ENCODE measurements around the gene TMEM150C.

Gene TMEM150C

GRCh38 chr4:82577451-82577850 lies 15.7 kb upstream of the TMEM150C start:
- no peak for DNase-seq (ENCODE audit: low read depth, low spot score)
- TF ChIP-seq CTCF (IDR thresholded peaks at IDR 0.05; ENCODE audit: low read depth, low read length): no peak
- in situ Hi-C loops (cut with HindIII; ENCODE audit: low sequenced_read_pairs): no loop called here
- H3K4me3 ChIP-seq (ENCODE audit: low read depth, low read length): no peak overlapping the region

- in situ Hi-C loops (cut with HindIII; ENCODE audit: low sequenced_read_pairs): no loop called here
- no peak overlapping the region for H3K4me3 ChIP-seq (ENCODE audit: low read depth, low read length)
- TF ChIP-seq CTCF (IDR thresholded peaks at IDR 0.05; ENCODE audit: low read depth, low read length): no peak
- DNase-seq (ENCODE audit: low read depth, low spot score): no peak
These were observed 7.9 kb upstream of the TMEM150C start for GRCh38 chr4:82569727-82570126.

GRCh38 chr4:82569076-82569475 lies 7.3 kb upstream of the TMEM150C start:
- in situ Hi-C loops (cut with HindIII; ENCODE audit: low sequenced_read_pairs): no loop called here
- no peak for DNase-seq (ENCODE audit: low read depth, low spot score)
- no peak for TF ChIP-seq CTCF (IDR thresholded peaks at IDR 0.05; ENCODE audit: low read depth, low read length)
- H3K4me3 ChIP-seq (ENCODE audit: low read depth, low read length): no peak overlapping the region

GRCh38 chr4:82567444-82567843 lies 5.7 kb upstream of the TMEM150C start:
- in situ Hi-C loops (cut with HindIII; ENCODE audit: low sequenced_read_pairs): no loop called here
- H3K4me3 ChIP-seq (ENCODE audit: low read depth, low read length): no peak overlapping the region
- DNase-seq (ENCODE audit: low read depth, low spot score): no peak
- TF ChIP-seq CTCF (IDR thresholded peaks at IDR 0.05; ENCODE audit: low read depth, low read length): no peak

GRCh38 chr4:82562564-82562854 lies 721 bp upstream of the TMEM150C start:
- in situ Hi-C loops (cut with HindIII; ENCODE audit: low sequenced_read_pairs): no loop called here
- peak overlapping the region; percentile 51 for H3K4me3 ChIP-seq (ENCODE audit: low read depth, low read length)
- no peak for TF ChIP-seq CTCF (IDR thresholded peaks at IDR 0.05; ENCODE audit: low read depth, low read length)
- DNase-seq (ENCODE audit: low read depth, low spot score): no peak

- no peak for TF ChIP-seq CTCF (IDR thresholded peaks at IDR 0.05; ENCODE audit: low read depth, low read length)
- H3K4me3 ChIP-seq (ENCODE audit: low read depth, low read length): peak overlapping the region; percentile 38
- in situ Hi-C loops (cut with HindIII; ENCODE audit: low sequenced_read_pairs): no loop called here
- no peak for DNase-seq (ENCODE audit: low read depth, low spot score)
These were observed 669 bp downstream of the TMEM150C start for GRCh38 chr4:82560853-82561785.

Data from astrocyte of the spinal cord (primary cell).